T-helper 1 cell treated with Interleukin-12 subunit alpha and Interleukin-12 subunit beta and Interleukin-4 antibody, amounts not matched to agents 30 ng/mL and 1 ng/mL, for 36 hours (primary cell): ENCODE data around the gene NFAT5. TPM values are rescaled to one million over a fixed set of nuclear protein-coding genes. Genes with fewer than 3 reads are reported as not detected.
"Not testable (repeated sequence)": the region's sequence is repeated elsewhere in the genome, so short reads cannot be mapped to it uniquely, and the experiment has no call there.

Source experiments
- intact Hi-C: fragments of 100-400 bp; cut with micrococcal nuclease; formaldehyde crosslinking; loops from one replicate; pipeline ENCODE4 v1.15.1; 2024
- total RNA-seq: library from RNA; stranded (reverse); gene quantifications from 2 replicates; pipeline ENCODE4 v1.2.3, GENCODE V29; 2022

Gene NFAT5
- total RNA-seq, 1 donor from 2014 or later: 41.3 TPM

GRCh38 chr16:69637206-69637865, 71.6 kb downstream of the NFAT5 start:
- intact Hi-C loops: not testable (repeated sequence)

DNA sequence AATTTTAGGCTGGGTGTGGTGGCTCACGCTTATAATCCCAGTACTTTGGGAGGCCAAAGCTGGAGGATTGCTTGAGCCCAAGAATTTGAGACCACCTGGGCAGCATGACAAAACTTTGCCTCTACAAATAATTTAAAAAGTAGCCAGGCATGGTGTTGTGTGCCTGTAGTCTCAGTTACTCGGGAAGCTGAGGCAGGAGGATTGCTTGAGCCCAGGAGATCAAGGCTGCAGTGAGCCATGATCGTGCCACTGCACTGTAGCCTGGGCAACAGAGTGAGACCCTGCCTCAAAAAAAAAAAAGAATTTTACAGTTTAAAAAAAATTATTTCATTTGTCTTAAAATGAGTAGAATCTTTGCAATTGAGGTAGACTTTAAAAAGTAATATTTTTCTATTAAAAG, 78.2 kb downstream of the NFAT5 start:
- intact Hi-C loops: not testable (repeated sequence)

GRCh38 chr16:69644790-69645189, 79.0 kb downstream of the NFAT5 start:
- intact Hi-C loops: no loop called here

GRCh38 chr16:69647020-69647419, 81.3 kb downstream of the NFAT5 start:
- intact Hi-C loops: no loop called here

GRCh38 chr16:69651217-69651616, 85.5 kb downstream of the NFAT5 start:
- intact Hi-C loops: loop anchor here (2.0 kb wide), 1 partner anchor 18 kb away; no protein-coding TSS in a partner anchor

GRCh38 chr16:69654280-69654931, 88.6 kb downstream of the NFAT5 start:
- intact Hi-C loops: no loop called here

DNA sequence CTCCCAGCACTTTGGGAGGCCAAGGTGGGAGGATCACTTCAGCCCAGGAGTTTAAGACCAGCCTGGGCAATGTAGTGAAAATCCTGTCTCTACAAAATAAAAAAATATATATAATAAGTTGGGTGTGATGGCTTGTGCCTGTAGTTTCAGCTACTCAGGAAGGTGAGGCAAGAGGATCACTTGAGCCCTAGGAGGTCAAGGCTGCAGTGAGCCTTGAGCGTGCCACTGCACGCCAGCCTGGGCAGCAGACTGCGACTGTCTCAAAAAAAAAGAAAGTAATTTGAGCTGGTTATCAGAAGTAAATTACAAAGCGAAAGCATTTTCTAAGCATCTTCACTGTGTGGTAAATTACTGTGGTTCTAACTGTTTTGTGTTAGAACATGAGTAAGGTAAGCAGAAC, 94.4 kb downstream of the NFAT5 start:
- intact Hi-C loops: no loop called here

- intact Hi-C loops: no loop called here
These were observed 97.1 kb downstream of the NFAT5 start for GRCh38 chr16:69662901-69663300.

DNA sequence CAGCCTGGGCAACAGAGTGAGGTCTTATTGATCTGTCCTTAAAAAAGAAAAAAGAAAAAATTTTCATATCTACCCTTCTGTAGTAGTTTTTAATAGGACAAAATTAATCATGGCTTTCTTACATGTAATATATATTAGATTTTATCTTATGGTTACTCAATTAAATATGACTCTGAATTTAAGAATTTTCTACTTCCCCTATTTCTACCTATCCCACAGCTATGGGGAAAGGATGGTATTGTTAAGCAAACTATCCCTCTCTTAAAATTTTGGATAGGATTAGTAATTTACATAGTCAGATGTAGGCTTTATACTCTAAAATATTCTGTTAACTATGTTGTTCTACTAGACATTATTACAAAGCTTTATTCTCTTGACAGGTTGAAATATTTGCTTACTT, 98.1 kb downstream of the NFAT5 start:
- intact Hi-C loops: no loop called here

GRCh38 chr16:69669577-69669976, 103.8 kb downstream of the NFAT5 start:
- intact Hi-C loops: no loop called here

GRCh38 chr16:69672315-69672997, 106.7 kb downstream of the NFAT5 start:
- intact Hi-C loops: no loop called here

DNA sequence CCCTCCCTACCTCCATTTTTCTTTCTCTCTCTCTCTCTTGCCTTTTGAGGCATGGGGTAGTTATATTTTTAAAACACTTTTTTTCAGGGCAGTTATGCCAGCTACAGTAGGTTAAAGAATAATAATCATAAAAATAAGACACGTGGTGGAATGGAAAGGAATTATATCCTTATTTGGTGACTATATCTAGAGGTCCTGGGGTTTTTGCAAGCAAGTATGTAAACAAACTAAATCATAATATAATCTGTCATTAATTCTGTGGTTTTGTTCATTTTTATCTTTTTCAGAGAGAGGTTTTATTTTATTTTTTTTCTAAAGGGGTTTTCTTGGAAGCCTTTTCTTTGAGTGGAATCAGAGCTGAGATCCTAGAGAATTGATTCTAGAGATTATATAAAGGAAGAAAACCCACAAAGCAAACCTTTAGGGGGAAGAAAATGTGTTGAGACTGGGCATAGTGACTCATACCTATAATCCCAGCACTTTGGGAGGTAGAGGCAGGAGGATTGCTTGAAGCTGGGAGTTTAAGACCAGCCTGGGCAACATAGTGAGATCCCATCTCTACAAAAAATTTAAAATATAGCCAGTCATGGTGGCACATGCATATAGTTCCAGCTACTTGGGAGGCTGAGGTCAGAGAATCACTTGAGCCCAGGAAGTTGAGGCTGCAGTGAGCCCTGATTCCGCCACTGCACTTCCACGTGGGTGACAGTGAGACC, 107.4 kb downstream of the NFAT5 start:
- intact Hi-C loops: no loop called here

DNA sequence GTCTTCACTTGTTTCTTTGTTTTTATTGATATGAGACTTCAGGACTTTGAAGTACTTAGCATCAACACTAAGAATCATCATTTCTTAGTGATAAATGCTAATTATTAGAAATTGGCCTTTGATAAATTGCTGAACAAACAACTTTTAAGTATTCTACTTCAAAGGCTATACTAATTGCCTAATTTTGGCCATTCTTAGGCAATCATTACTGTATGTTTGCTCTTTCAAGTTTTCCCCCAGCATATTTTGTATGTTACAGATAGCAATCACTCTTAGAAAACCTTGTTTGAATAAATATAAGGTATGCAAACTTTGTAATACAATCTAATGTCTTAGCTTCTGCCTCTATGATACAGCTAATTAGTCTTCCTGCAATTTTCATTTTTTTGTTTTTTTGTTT, 114.6 kb downstream of the NFAT5 start:
- intact Hi-C loops: no loop called here

- intact Hi-C loops: no loop called here
These were observed 122.8 kb downstream of the NFAT5 start for GRCh38 chr16:69688589-69688988.

- intact Hi-C loops: no loop called here
These were observed 126.5 kb downstream of the NFAT5 start for GRCh38 chr16:69691980-69692911.

GRCh38 chr16:69693916-69694315, 128.2 kb downstream of the NFAT5 start:
- intact Hi-C loops: no loop called here

DNA sequence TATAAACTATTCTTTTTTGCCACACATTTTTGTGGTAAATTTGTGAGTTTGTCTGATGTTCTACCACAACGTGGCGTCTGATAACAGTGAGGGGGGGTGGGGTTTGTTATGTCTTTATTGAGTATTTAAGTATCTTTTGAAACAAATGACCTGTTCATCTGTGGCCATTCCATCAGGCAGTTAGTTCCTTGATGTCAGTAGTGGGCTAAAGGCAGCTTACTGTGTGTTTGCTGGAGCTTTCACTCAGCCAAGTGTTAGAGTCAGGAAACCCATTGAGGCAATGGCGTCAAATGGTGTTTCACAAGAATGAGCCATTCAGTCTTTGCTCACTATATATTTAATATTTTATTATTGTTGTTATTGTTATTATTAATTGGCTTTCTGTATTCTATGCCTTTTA, 132.6 kb downstream of the NFAT5 start:
- intact Hi-C loops: no loop called here

DNA sequence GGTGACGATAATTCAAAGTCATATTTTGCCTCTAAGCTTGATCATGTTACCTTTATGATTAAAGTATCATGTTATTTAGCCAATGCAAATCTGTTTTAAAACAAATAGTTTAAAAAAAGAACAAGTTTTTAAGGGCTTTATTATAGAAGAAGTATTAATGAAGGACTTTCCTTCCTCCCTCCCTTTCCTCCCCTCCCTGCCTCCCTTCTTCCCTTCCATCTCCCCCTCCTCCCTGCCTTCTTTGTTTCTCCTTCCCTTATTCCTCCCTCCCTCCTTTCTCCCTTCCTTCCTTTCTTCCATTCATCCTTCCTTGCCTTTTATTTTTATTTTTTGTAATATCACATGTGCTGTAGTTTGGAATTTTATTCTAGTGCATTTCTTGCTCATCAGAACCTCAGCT, 134.1 kb downstream of the NFAT5 start:
- intact Hi-C loops: no loop called here

- intact Hi-C loops: no loop called here
These were observed 135.7 kb downstream of the NFAT5 start for GRCh38 chr16:69701452-69701851.

GRCh38 chr16:69701866-69702265, 136.1 kb downstream of the NFAT5 start:
- intact Hi-C loops: no loop called here

GRCh38 chr16:69703638-69704037, 137.9 kb downstream of the NFAT5 start:
- intact Hi-C loops: no loop called here
